Endodermal cell (in vitro differentiated cells): ENCODE data around the gene DDX10. TPM values are rescaled to one million over a fixed set of nuclear protein-coding genes. Genes with fewer than 3 reads are reported as not detected.
"Not testable (repeated sequence)": the region's sequence is repeated elsewhere in the genome, so short reads cannot be mapped to it uniquely, and the experiment has no call there.

Experiments used
- DNase-seq: peaks from one replicate; pipeline ENCODE4 v3.0.0-alpha.2; 2017
- H3K27ac ChIP-seq: 2 replicates; pipeline ENCODE4 v1.5.1; 2013; ENCODE audit warnings: mild to moderate bottlenecking, low read depth, low read length, moderate library complexity
- H3K27me3 ChIP-seq: 2 replicates; pipeline ENCODE4 v1.6.1; 2013; ENCODE audit warnings: mild to moderate bottlenecking, low read length, moderate library complexity; ENCODE audit not compliant: insufficient read depth, control insufficient read depth, poor library complexity, severe bottlenecking
- H3K36me3 ChIP-seq: 2 replicates; pipeline ENCODE4 v1.7.0; 2013; ENCODE audit warnings: mild to moderate bottlenecking, low read length, moderate library complexity; ENCODE audit not compliant: control insufficient read depth, insufficient read depth
- H3K4me1 ChIP-seq: one replicate; pipeline ENCODE4 v1.7.0; 2013; ENCODE audit warnings: low read length; ENCODE audit not compliant: control insufficient read depth, insufficient read depth
- H3K4me3 ChIP-seq: 2 replicates; pipeline ENCODE4 v1.5.1; 2013; ENCODE audit warnings: mild to moderate bottlenecking, low read length, moderate library complexity
- H3K9ac ChIP-seq: 2 replicates; pipeline ENCODE4 v1.6.1; 2013; ENCODE audit warnings: mild to moderate bottlenecking, low read length, moderate library complexity; ENCODE audit not compliant: poor library complexity, severe bottlenecking; ENCODE audit errors: extremely low read depth
- H3K9me3 ChIP-seq: 2 replicates; pipeline ENCODE4 v1.6.1; 2013; ENCODE audit warnings: mild to moderate bottlenecking, low read length, moderate library complexity; ENCODE audit not compliant: control insufficient read depth
- H3K27ac Mint-ChIP-seq: 2 replicates; pipeline ENCODE4 v1.8.0; 2020; ENCODE audit warnings: mixed read lengths
- H3K27me3 Mint-ChIP-seq: 2 replicates; pipeline ENCODE4 v1.8.0; 2021; ENCODE audit warnings: mild to moderate bottlenecking, mixed read lengths; ENCODE audit not compliant: insufficient read depth
- H3K36me3 Mint-ChIP-seq: 2 replicates; pipeline ENCODE4 v1.8.0; 2020; ENCODE audit warnings: low read depth, mixed read lengths
- H3K4me1 Mint-ChIP-seq: 2 replicates; pipeline ENCODE4 v1.8.0; 2020; ENCODE audit warnings: mixed read lengths
- H3K4me3 Mint-ChIP-seq: 2 replicates; pipeline ENCODE4 v1.8.0; 2020; ENCODE audit warnings: mild to moderate bottlenecking, moderate library complexity, mixed read lengths
- H3K9me3 Mint-ChIP-seq: 2 replicates; pipeline ENCODE4 v1.8.0; 2020; ENCODE audit warnings: mild to moderate bottlenecking, mixed read lengths
- WGBS, 2 experiments: methylation state at CpG; one replicate each; pipeline versions ENCODE4 v1.1.5 to v1.1.7; 2013; ENCODE audit warnings: missing lambda C conversion rate in 2 of 2, mixed read lengths in 1 of 2; ENCODE audit not compliant: insufficient coverage in 1 of 2, insufficient read length in 1 of 2; 5-methylcytosine and 5-hydroxymethylcytosine counted together
- total RNA-seq, 2 donors: library from RNA; stranded (reverse); fragmentation: NEBNext Ultra II Directional in 1 of 2; extraction: Animal tissue kit (Norgen Biotek cat#: 25700) in 1 of 2; gene quantifications; 2 replicates in 1 of 2; 3 replicates in 1 of 2; pipeline ENCODE4 v1.2.1, GENCODE V29; 2021
- TF ChIP-seq, protein P1 (sequence below): fragments of 200-600 bp; sonication (generic); conservative IDR thresholded peaks from 2 replicates; pipeline ENCODE4 v1.5.0; 2021; ENCODE audit warnings: antibody characterized with exemption, mild to moderate bottlenecking

DDX10 gene
- total RNA-seq, 2 donors from 2014 or later = 31.1 to 32.7 TPM

DNA sequence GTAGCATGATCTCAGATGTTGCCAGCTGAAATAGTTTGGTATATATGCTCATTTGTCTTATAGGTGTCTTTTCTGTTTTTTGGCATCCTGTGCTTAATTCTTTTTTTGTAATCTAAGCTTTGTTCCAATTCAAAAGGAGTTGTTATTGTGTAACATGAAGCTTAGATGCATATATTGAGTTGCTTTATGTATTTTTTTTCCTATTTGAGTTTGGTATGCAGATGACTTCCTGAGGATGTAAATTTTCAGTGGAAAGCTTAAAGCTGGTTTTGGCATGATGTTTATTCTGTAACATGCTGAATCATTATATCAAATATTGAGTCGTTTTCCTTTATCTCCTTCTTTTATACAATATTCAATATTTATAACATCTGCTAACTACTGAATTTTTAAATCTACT lies 69.4 kb downstream of the DDX10 start:
- 80% methylated on average over 1 of the region's 1 CpG; no CpG with 5 or more reads in 1 of the 2 experiments for WGBS, 2 experiments
- no peaks in the 10 kb centered on the region for H3K27me3 ChIP-seq
- H3K9ac ChIP-seq = no peak overlapping the region
- no peaks in the 10 kb centered on the region for H3K4me1 ChIP-seq
- no peaks in the 10 kb centered on the region for H3K9me3 Mint-ChIP-seq
- H3K4me1 Mint-ChIP-seq = peaks cover 16% of the 10 kb centered on the region
- no peaks in the 10 kb centered on the region for H3K9me3 ChIP-seq
- H3K36me3 ChIP-seq = no peaks in the 10 kb centered on the region
- H3K27ac Mint-ChIP-seq = no peak overlapping the region
- no peaks in the 10 kb centered on the region for H3K27me3 Mint-ChIP-seq
- H3K27ac ChIP-seq = no peak overlapping the region
- DNase-seq = no peak
- H3K36me3 Mint-ChIP-seq = peaks cover 12% of the 10 kb centered on the region
- no peak overlapping the region for H3K4me3 Mint-ChIP-seq
- no peak overlapping the region for H3K4me3 ChIP-seq
- TF ChIP-seq, protein P1, sequence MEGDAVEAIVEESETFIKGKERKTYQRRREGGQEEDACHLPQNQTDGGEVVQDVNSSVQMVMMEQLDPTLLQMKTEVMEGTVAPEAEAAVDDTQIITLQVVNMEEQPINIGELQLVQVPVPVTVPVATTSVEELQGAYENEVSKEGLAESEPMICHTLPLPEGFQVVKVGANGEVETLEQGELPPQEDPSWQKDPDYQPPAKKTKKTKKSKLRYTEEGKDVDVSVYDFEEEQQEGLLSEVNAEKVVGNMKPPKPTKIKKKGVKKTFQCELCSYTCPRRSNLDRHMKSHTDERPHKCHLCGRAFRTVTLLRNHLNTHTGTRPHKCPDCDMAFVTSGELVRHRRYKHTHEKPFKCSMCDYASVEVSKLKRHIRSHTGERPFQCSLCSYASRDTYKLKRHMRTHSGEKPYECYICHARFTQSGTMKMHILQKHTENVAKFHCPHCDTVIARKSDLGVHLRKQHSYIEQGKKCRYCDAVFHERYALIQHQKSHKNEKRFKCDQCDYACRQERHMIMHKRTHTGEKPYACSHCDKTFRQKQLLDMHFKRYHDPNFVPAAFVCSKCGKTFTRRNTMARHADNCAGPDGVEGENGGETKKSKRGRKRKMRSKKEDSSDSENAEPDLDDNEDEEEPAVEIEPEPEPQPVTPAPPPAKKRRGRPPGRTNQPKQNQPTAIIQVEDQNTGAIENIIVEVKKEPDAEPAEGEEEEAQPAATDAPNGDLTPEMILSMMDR = no peak

DNA sequence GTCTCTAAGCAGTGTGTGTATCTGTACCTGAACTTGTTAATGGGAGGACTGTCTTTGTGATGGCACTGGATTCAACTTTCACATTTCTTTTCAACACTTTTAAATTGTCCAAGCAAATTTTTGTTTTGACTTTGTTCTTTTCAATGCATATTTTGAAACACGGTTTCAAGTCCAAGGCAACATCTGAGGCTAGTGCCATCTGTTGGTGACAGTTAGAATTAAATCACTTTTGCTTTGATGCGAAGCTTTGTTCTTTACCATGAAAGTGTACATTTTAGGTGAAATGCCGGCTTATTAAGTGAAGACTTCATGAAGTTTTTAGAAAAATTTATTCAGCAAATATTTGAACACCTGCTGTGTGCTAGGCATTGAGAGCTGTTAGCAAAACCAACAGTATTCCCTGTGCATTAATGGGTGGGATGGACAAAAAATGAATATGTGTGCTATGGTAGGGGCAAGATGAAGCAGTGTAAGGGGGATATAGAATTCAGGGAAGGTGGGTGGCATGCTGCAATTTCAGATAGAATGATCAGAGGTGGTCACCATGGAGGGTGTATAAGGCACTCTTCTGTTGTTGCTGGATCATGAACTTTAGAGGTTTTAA lies 70.2 kb downstream of the DDX10 start:
- H3K9me3 ChIP-seq = peaks cover 5% of the 10 kb centered on the region
- Mint-ChIP-seq H3K4me3 (no peak overlapping the region), H3K9me3 (peaks cover 5% of the 10 kb centered on the region), H3K36me3 (peaks cover 18% of the 10 kb centered on the region), H3K27me3 (no peaks in the 10 kb centered on the region), H3K27ac (no peak overlapping the region), H3K4me1 (peaks cover 16% of the 10 kb centered on the region)
- no peak overlapping the region for H3K9ac ChIP-seq
- H3K4me1 ChIP-seq = no peaks in the 10 kb centered on the region
- H3K4me3 ChIP-seq = no peak overlapping the region
- WGBS, 2 experiments = 83% methylated on average over 3 of the region's 3 CpGs
- TF ChIP-seq, protein P1 = peak; percentile 81
- H3K36me3 ChIP-seq = no peaks in the 10 kb centered on the region
- H3K27ac ChIP-seq = no peak overlapping the region
- H3K27me3 ChIP-seq = no peaks in the 10 kb centered on the region
- DNase-seq = no peak

DNA sequence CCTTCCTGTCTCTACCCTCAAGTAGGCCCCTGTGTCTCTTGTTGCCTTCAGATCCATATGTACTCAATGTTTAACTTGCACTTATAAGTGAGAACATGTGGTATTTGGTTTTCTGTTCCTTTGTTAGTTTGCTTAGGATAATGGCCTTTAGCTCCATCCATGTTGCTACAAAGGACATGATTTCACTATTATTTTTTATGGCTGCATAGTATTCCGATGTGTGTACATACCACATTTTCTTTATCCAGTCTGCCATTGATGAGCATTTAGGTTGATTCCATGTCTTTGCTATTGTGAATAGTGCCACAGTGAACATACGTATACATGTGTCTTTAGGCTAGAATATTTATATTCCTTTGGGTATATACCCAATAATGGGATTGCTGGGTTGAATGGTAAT lies 75.3 kb downstream of the DDX10 start:
- not testable (repeated sequence) for DNase-seq, H3K4me1 ChIP-seq, H3K27ac ChIP-seq, H3K4me3 Mint-ChIP-seq, H3K4me1 Mint-ChIP-seq, H3K4me3 ChIP-seq, H3K27ac Mint-ChIP-seq, H3K36me3 ChIP-seq, H3K27me3 ChIP-seq, H3K9ac ChIP-seq, H3K27me3 Mint-ChIP-seq
- WGBS, 2 experiments = 95 to 100% methylated on average over 1 to 2 of the region's 2 CpGs
- Mint-ChIP-seq H3K36me3 (peaks cover 34% of the 10 kb centered on the region), H3K9me3 (peaks cover 24% of the 10 kb centered on the region)
- H3K9me3 ChIP-seq = peaks cover 16% of the 10 kb centered on the region

DNA sequence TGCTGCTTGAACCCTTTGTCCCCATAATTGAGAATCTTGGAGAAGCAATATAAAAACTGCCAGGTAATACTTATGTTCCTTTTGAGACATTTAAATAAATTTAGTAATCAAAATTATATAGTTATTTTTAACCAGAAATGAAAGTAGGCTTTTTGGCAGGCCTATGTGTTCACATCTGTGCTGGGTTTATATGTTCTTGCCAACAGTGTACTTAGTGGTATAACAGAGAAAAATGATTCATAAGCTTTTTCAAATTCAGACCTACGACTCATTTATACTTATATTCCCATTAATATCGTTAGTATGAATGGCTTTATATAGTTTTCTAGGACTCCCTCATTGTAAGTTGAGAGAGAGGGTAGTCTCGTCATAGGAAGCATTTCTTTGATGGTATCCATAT lies 79.0 kb downstream of the DDX10 start:
- peaks cover 24% of the 10 kb centered on the region for H3K9me3 Mint-ChIP-seq
- no peak overlapping the region for H3K27ac Mint-ChIP-seq
- Histone ChIP-seq H3K9ac (no peak overlapping the region), H3K4me3 (no peak overlapping the region), H3K36me3 (peaks cover 5% of the 10 kb centered on the region), H3K27me3 (no peaks in the 10 kb centered on the region), H3K9me3 (peaks cover 16% of the 10 kb centered on the region), H3K27ac (no peak overlapping the region), H3K4me1 (no peaks in the 10 kb centered on the region)
- H3K36me3 Mint-ChIP-seq = peaks cover 29% of the 10 kb centered on the region
- H3K4me1 Mint-ChIP-seq = peaks cover 5% of the 10 kb centered on the region
- no peak overlapping the region for H3K4me3 Mint-ChIP-seq
- no peaks in the 10 kb centered on the region for H3K27me3 Mint-ChIP-seq
- TF ChIP-seq, protein P1 = no peak
- no peak for DNase-seq
- 77% methylated on average over 2 of the region's 3 CpGs; no CpG with 5 or more reads in 1 of the 2 experiments for WGBS, 2 experiments
